T-helper 2 cell (primary cell): ENCODE measurements around the gene ZMYND15.
"Not testable (repeated sequence)": the region's sequence is repeated elsewhere in the genome, so short reads cannot be mapped to it uniquely, and the experiment has no call there.

ENCODE experiments used
- DNase-seq, 5 experiments: peaks; one replicate each; pipeline versions ENCODE4 v3.0.0 to v3.0.0-alpha.2; 2012 to 2022
- total RNA-seq, 2 donors: gene quantifications; one replicate each; lab custom pipeline; 2026; lab: John Stamatoyannopoulos, UW

The ZMYND15 gene, protein sequence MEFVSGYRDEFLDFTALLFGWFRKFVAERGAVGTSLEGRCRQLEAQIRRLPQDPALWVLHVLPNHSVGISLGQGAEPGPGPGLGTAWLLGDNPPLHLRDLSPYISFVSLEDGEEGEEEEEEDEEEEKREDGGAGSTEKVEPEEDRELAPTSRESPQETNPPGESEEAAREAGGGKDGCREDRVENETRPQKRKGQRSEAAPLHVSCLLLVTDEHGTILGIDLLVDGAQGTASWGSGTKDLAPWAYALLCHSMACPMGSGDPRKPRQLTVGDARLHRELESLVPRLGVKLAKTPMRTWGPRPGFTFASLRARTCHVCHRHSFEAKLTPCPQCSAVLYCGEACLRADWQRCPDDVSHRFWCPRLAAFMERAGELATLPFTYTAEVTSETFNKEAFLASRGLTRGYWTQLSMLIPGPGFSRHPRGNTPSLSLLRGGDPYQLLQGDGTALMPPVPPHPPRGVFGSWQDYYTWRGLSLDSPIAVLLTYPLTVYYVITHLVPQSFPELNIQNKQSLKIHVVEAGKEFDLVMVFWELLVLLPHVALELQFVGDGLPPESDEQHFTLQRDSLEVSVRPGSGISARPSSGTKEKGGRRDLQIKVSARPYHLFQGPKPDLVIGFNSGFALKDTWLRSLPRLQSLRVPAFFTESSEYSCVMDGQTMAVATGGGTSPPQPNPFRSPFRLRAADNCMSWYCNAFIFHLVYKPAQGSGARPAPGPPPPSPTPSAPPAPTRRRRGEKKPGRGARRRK
- 0.27 to 0.62 reads per million in 2 donors for total RNA-seq

DNA sequence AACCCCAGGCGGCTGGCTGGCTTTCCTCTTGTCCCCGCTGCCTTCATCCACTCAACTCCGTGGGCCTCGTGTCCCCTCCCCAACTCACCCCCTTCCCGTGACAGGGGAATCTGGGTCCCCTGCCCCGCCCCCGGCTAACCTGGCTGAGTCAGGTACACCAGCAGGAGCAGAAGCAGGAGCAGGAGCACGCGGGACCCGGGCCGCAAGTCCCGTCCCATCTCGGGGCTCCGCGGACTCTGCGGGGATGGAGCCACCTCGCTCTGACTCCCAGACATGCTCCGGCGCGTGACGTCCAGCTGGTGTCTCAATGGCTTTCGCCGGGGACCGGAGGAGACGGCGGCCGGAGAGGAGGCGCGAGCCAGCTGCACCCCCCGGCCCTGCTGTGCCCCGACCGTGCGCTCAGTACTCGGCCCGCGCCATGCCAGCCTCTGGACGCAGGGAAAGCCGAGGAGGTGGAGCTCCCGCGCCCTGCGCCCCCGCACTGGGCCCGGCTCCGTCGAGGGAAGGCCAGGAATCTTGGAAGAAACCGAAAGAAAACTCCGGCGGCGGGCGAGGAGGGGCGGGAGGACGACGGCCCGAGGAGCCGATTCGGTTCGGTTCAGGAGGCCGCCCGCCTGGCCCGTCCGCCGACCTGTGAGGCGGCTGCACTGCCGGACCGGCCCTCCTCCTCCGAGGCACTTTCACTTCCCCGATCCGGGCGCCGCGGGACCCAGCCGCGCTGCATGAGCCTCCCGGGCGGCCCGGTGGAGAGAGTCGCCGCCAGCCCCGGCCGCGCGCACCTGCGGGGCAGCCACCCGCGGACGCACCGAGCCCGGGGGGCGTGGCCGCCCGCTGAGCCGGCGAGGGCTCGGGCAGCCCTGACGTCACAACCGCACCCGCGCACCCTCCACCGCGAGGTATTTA lies at the start of gene ZMYND15, which contains the start of gene CXCL16:
Gene ZMYND15, plus strand, starts transcription at position 712 of the 903 bp plus-strand sequence. CDS start 716 bp downstream, outside the sequence.
Gene CXCL16, minus strand, starts transcription at position 807 of the 903 bp plus-strand sequence. Its CDS starts 589 bp downstream, at position 218.
- DNase-seq = peak; percentile 32 to 69 (median 56)

DNA sequence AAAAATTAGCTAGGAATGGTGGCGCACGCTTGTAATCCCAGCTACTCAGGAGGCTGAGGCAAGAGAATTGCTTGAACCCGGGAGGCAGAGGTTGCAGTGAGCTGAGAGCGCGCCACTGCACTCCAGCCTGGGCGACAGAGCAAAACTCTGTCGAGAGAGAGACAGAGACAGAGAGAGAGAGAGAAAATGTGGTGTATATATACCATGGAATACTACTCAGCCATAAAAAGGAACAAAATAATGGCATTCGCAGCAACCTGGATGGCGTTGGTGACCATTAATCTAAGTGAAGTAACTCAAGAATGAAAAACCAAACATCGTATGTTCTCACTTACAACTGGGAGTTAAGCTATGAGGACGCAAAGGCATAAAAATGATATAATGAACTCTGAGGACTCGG lies 49.8 kb upstream of the ZMYND15 start:
- not testable (repeated sequence) for DNase-seq

DNA sequence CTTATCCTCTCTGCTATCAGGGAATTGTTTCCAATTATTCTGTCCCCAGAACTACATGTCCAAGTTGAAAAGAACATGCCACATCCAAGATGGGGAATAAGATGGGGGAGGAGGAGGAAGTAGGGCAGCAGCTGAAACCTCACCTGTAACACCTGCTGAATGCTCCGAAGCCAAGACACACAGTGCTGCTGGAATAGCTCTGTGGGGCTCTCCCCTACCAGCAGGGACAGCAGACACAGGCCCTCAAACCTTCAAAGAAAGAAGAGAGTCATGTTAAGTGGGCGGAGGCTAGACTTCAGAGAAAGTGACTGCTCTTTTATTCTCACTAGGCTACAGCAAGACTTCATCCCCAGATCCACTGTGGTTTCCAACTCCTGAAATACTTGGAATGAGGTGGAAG lies 48.9 kb upstream of the ZMYND15 start:
- no peak for DNase-seq

GRCh38 chr17:4691686-4692085 lies 47.9 kb upstream of the ZMYND15 start:
- DNase-seq = no peak

GRCh38 chr17:4693416-4693815 lies 46.2 kb upstream of the ZMYND15 start:
- no peak for DNase-seq

- DNase-seq = peak in 2 of 5 experiments; percentile 49 to 87
These were observed 43.2 kb upstream of the ZMYND15 start for GRCh38 chr17:4696437-4696805.

DNA sequence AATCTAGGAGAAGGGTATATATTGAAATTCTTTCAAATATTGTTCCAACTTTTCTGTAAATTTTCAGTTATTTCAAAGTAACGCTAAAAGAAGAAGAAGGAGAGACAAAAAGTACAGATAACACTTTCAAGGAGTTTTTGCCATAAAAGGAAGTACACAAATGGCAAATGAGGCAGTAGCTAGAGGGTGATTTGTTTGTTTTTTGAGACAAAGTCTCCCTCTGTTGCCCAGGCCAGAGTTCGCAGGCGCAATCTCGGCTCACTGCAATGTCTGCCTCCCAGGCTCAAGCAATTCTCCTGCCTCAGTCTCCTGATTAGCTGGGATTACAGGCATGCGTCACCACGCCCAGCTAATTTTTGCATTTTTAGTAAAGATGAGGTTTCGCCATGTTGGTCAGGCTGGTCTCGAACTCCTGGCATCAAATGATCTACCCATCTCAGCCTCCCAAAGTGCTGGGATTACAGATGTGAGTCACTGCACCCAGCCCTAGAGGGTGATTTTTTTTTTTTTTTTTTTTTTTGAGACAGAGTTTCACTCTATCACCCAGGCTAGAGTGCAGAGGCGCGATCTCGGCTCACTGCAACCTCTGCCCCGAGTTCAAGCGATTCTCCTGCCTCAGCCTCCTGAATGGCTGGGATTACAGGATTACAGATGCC lies 40.1 kb upstream of the ZMYND15 start:
- DNase-seq = not testable (repeated sequence)

GRCh38 chr17:4701116-4701515 lies 38.5 kb upstream of the ZMYND15 start:
- no peak for DNase-seq

- no peak for DNase-seq
These were observed 36.3 kb upstream of the ZMYND15 start for GRCh38 chr17:4703330-4703691.

GRCh38 chr17:4704574-4704907 lies 35.1 kb upstream of the ZMYND15 start:
- DNase-seq = not testable (repeated sequence)

DNA sequence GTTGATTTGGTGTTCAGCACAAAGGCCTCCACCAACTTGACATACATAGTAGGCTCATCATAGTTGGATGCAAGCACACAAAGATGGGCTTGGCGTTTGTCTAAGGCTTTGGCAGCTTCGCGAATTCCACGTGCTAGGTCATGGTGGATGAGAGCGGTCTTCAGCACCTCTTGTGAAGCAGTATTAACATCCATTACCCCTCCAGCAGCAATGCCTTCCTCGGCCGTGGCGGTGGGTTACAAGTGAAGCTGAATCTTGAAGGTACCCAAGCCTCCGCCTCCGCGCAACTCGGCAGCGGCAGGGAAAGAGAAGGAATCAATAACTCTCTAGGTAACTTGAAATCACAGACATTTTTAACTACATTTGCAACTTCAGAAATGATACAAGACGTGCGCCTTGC lies 34.6 kb upstream of the ZMYND15 start:
- DNase-seq = no peak

- DNase-seq = no peak
These were observed 33.5 kb upstream of the ZMYND15 start for GRCh38 chr17:4706121-4706520.

DNA sequence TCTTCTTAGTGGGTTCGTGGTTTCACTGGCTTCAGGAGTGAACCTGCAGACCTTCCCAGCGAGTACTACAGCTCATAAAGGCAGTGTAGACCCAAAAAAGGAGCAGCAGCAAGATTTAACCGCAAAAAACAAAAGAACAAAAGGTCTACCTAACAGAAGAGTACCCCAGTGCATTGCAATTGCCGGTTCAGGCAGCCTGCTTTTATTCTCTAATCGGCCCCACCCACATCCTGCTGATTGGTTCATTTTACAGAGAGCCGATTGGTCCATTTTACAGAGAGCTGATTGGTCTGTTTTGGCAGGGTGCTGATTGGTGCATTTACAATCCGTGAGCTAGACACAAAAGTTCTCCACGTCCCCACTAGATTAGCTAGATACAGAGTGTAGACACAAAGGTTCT lies 31.2 kb upstream of the ZMYND15 start:
- DNase-seq = peak in 4 of 5 experiments; percentile 23 to 75 (median 41)

GRCh38 chr17:4709794-4710692 lies 29.6 kb upstream of the ZMYND15 start, which contains the start of gene ARRB2:
ARRB2 (plus strand) TSS chr17:4710632; CDS start chr17:4710722, 90 bp downstream.
- DNase-seq = peak; percentile 96 to 99 (median 99)

DNA sequence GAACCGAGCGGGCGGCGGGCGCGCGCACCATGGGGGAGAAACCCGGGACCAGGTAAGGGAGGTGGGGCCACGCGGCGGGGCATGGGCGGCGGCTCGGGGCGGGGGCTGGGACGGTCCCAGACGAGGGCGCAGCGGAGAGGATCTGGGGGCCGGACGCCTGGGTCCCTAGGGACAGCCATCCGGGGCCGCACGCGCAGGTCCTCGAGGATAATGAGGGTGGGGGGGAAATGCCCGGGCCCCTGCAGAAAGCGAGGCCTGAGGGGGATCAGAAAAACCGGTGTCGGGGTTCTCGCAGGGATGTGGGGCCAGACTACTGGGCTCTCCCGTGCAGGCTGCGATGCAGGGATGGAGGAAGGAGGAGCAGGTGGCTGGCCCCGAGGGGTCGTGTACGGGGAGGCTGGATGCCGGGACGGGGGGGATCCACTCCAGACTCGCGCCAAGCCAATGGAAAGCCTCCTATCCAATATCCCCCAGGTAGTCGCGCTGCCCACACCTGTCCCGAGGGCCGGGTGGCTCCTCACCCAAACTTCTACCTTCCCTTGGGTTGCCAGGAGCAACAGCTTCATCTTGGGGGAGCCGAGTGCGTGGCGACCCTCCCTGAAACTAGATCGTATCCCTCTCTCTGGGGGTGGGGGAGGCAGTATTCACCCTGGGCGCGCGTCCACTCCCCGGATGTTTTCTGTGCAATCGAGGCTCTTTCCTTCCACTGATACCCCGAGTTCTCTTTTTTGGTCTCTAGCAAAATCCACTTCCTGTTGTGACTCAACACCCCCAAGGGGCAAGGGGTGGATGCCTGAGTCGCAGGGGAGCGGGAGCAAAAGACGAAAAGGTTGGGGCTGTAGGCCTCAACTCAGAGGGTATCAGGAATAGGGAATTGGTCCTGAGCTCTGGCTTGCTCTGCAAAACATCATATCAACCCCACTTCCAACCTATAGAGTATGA lies 28.7 kb upstream of the ZMYND15 start:
- peak in 3 of 5 experiments; percentile 12 to 82 (median 19) for DNase-seq

DNA sequence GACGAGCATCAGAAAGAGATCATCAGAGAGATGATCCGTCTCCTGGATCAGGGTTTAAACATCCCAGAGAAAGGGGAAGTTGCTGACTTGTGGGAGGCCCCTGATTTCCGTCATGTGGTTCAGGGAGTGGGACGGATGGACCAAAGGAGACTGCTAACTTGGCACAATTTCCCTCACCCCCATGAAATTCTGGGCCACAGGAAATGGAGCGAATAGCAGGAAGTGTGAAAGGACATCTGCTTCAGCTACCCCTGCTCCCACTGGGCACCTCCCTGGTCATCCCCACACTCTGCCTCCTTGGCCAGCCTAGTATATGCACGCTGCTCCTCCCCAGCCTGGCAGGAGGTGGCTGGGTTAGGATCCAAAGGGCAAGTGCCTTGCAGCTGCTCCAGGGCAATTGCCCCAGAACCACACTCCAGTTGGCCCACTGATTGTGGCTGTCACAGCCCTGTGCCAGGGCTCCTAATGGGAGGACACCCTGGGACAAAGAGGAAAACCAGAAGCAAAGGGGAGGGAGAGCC lies 27.9 kb upstream of the ZMYND15 start:
- DNase-seq = no peak

DNA sequence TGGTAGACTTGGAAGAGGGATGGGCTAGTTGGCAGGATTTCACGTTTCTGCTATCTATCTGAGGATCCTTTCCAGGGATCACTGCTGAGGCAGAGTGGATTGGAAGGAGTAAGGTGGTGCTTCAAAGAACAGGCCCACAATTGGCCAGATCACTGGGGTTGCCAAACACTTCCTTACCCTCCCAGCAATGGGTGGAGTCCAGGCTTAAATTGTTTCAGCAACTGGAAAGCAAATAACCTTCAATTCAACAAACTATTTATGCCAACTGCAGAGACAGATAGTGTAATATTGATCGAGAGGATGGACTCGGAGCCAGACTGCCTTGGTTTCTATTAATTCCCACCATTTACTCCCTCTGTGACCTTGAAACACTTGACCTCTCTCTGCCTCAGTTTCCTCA lies 27.1 kb upstream of the ZMYND15 start:
- DNase-seq = peak in 1 of 5 experiments; percentile 29

GRCh38 chr17:4714340-4715062 lies 25.1 kb upstream of the ZMYND15 start:
- DNase-seq = not testable (repeated sequence)
